NCI-H1092 (cell line): ENCODE measurements around the gene COL9A3.
"Not testable (repeated sequence)": the region's sequence is repeated elsewhere in the genome, so short reads cannot be mapped to it uniquely, and the experiment has no call there.

Experiments
- DNase-seq: peaks from one replicate; lab custom pipeline; 2025; lab: John Stamatoyannopoulos, UW

Gene COL9A3

GRCh38 chr20:62835931-62836861 is 19.3 kb downstream of the COL9A3 start:
- no peak for DNase-seq

- DNase-seq = no peak
Measured at GRCh38 chr20:62836967-62837490, 20.2 kb downstream of the COL9A3 start.

GRCh38 chr20:62837790-62838127 is 20.9 kb downstream of the COL9A3 start:
- DNase-seq = no peak

- DNase-seq = peak; percentile 33
Measured at GRCh38 chr20:62838128-62838891, 21.5 kb downstream of the COL9A3 start.

- no peak for DNase-seq
Measured at GRCh38 chr20:62839261-62839660, 22.4 kb downstream of the COL9A3 start.

- DNase-seq = no peak
Measured at GRCh38 chr20:62839816-62840215, 23.0 kb downstream of the COL9A3 start.

GRCh38 chr20:62840244-62841197 is 23.7 kb downstream of the COL9A3 start:
- no peak for DNase-seq

- DNase-seq = no peak
Measured at GRCh38 chr20:62841705-62842212, 24.9 kb downstream of the COL9A3 start.

GRCh38 chr20:62843656-62844055 is 26.8 kb downstream of the COL9A3 start:
- no peak for DNase-seq

GRCh38 chr20:62844182-62844581 is 27.3 kb downstream of the COL9A3 start:
- DNase-seq = no peak

- no peak for DNase-seq
Measured at GRCh38 chr20:62845416-62846160, 28.7 kb downstream of the COL9A3 start.

GRCh38 chr20:62846166-62846890 is 29.5 kb downstream of the COL9A3 start:
- no peak for DNase-seq

GRCh38 chr20:62848917-62849316 is 32.1 kb downstream of the COL9A3 start:
- not testable (repeated sequence) for DNase-seq

GRCh38 chr20:62849431-62849830 is 32.6 kb downstream of the COL9A3 start:
- no peak for DNase-seq

GRCh38 chr20:62850333-62850974 is 33.6 kb downstream of the COL9A3 start:
- DNase-seq = no peak

GRCh38 chr20:62852196-62852595 is 35.3 kb downstream of the COL9A3 start:
- no peak for DNase-seq

GRCh38 chr20:62852841-62853240 is 36.0 kb downstream of the COL9A3 start:
- DNase-seq = no peak

- DNase-seq = not testable (repeated sequence)
Measured at GRCh38 chr20:62853304-62853703, 36.5 kb downstream of the COL9A3 start.

GRCh38 chr20:62854121-62854520 is 37.3 kb downstream of the COL9A3 start:
- no peak for DNase-seq

- no peak for DNase-seq
Measured at GRCh38 chr20:62855120-62855519, 38.3 kb downstream of the COL9A3 start.
